ENCODE measurements around the gene CD180.

CD180 gene

GRCh38 chr5:67202828-67203227, 6.2 kb upstream of the CD180 start:
- Mint-ChIP-seq H3K9me3 (peaks cover 14% of the 10 kb centered on the region), H3K36me3 (ENCODE audit: low read depth) (peaks cover 7% of the 10 kb centered on the region), H3K27me3 (ENCODE audit: low read depth, poor library complexity) (peaks cover 3% of the 10 kb centered on the region), H3K4me3 (no peak overlapping the region), H3K27ac (no peak overlapping the region), H3K4me1 (peaks cover 42% of the 10 kb centered on the region)
- TF ChIP-seq CTCF (IDR thresholded peaks at IDR 0.05): no peak
- DNase-seq: no peak

GRCh38 chr5:67201897-67202549, 5.4 kb upstream of the CD180 start:
- no peak for DNase-seq
- TF ChIP-seq CTCF (IDR thresholded peaks at IDR 0.05): no peak
- Mint-ChIP-seq H3K9me3 (peaks cover 14% of the 10 kb centered on the region), H3K27me3 (ENCODE audit: low read depth, poor library complexity) (peaks cover 5% of the 10 kb centered on the region), H3K4me1 (peaks cover 36% of the 10 kb centered on the region), H3K36me3 (ENCODE audit: low read depth) (peaks cover 7% of the 10 kb centered on the region), H3K27ac (no peak overlapping the region), H3K4me3 (no peak overlapping the region)

GRCh38 chr5:67200809-67201562, 4.4 kb upstream of the CD180 start:
- peaks cover 6% of the 10 kb centered on the region for H3K27me3 Mint-ChIP-seq (ENCODE audit: low read depth, poor library complexity)
- H3K4me3 Mint-ChIP-seq: no peak overlapping the region
- TF ChIP-seq CTCF (IDR thresholded peaks at IDR 0.05): no peak
- H3K9me3 Mint-ChIP-seq: peaks cover 14% of the 10 kb centered on the region
- H3K4me1 Mint-ChIP-seq: peaks cover 31% of the 10 kb centered on the region
- DNase-seq: no peak
- no peak overlapping the region for H3K27ac Mint-ChIP-seq
- peaks cover 7% of the 10 kb centered on the region for H3K36me3 Mint-ChIP-seq (ENCODE audit: low read depth)

- no peak overlapping the region for H3K4me3 Mint-ChIP-seq
- no peak for TF ChIP-seq CTCF (IDR thresholded peaks at IDR 0.05)
- H3K27me3 Mint-ChIP-seq (ENCODE audit: low read depth, poor library complexity): peaks cover 7% of the 10 kb centered on the region
- no peak overlapping the region for H3K27ac Mint-ChIP-seq
- peaks cover 7% of the 10 kb centered on the region for H3K36me3 Mint-ChIP-seq (ENCODE audit: low read depth)
- no peak for DNase-seq
- peaks cover 14% of the 10 kb centered on the region for H3K9me3 Mint-ChIP-seq
- peaks cover 20% of the 10 kb centered on the region for H3K4me1 Mint-ChIP-seq
These were observed 3.3 kb upstream of the CD180 start for GRCh38 chr5:67199859-67200258.

GRCh38 chr5:67198917-67199316, 2.3 kb upstream of the CD180 start:
- H3K4me3 Mint-ChIP-seq: no peak overlapping the region
- no peak for DNase-seq
- peaks cover 11% of the 10 kb centered on the region for H3K27me3 Mint-ChIP-seq (ENCODE audit: low read depth, poor library complexity)
- peaks cover 14% of the 10 kb centered on the region for H3K9me3 Mint-ChIP-seq
- peaks cover 16% of the 10 kb centered on the region for H3K4me1 Mint-ChIP-seq
- H3K36me3 Mint-ChIP-seq (ENCODE audit: low read depth): peaks cover 7% of the 10 kb centered on the region
- TF ChIP-seq CTCF (IDR thresholded peaks at IDR 0.05): no peak
- no peak overlapping the region for H3K27ac Mint-ChIP-seq
